LNCaP clone FGC (cell line): ENCODE results near the gene TMEM117.
"Not testable (repeated sequence)": the region's sequence is repeated elsewhere in the genome, so short reads cannot be mapped to it uniquely, and the experiment has no call there.

Experiments used
- DNase-seq: peaks from one replicate; pipeline ENCODE4 v3.0.0-alpha.2; 2011; ENCODE audit warnings: low read depth
- H3K4me3 ChIP-seq: 2 replicates; pipeline ENCODE4 v1.5.1; 2011; ENCODE audit warnings: mild to moderate bottlenecking, low read depth, low read length, control low read depth
- CTCF ChIP-seq: IDR thresholded peaks from 2 replicates; pipeline ENCODE4 v1.5.1; 2012; ENCODE audit warnings: mild to moderate bottlenecking; ENCODE audit not compliant: control insufficient read depth, insufficient read depth; ENCODE audit errors: extremely low read depth

Gene TMEM117

GRCh38 chr12:44369998-44370397 lies 534.1 kb downstream of the TMEM117 start:
- no peak for TF ChIP-seq CTCF
- no peak overlapping the region for H3K4me3 ChIP-seq
- DNase-seq = no peak

- no peak for TF ChIP-seq CTCF
- DNase-seq = no peak
- H3K4me3 ChIP-seq = no peak overlapping the region
Observed at GRCh38 chr12:44370982-44371381, 535.1 kb downstream of the TMEM117 start.

- no peak for DNase-seq
- TF ChIP-seq CTCF = no peak
- no peak overlapping the region for H3K4me3 ChIP-seq
Observed at GRCh38 chr12:44372259-44372658, 536.4 kb downstream of the TMEM117 start.

- TF ChIP-seq CTCF = no peak
- DNase-seq = no peak
- H3K4me3 ChIP-seq = no peak overlapping the region
Observed at GRCh38 chr12:44375694-44376093, 539.8 kb downstream of the TMEM117 start.

- no peak for DNase-seq
- H3K4me3 ChIP-seq = no peak overlapping the region
- no peak for TF ChIP-seq CTCF
Observed at GRCh38 chr12:44377443-44378187, 541.7 kb downstream of the TMEM117 start.

- DNase-seq, H3K4me3 ChIP-seq: not testable (repeated sequence)
Observed at GRCh38 chr12:44379113-44379512, 543.2 kb downstream of the TMEM117 start.

- no peak overlapping the region for H3K4me3 ChIP-seq
- no peak for TF ChIP-seq CTCF
- DNase-seq = no peak
Observed at GRCh38 chr12:44379831-44380230, 544.0 kb downstream of the TMEM117 start.
